Hepatocyte (in vitro differentiated cells): ENCODE measurements around the gene MNX1. TPM values are rescaled to one million over a fixed set of nuclear protein-coding genes. Genes with fewer than 3 reads are reported as not detected.

Experiments used
- DNase-seq: peaks from one replicate; pipeline ENCODE4 v3.0.0-alpha.2; 2016; ENCODE audit warnings: low spot score
- H2AFZ ChIP-seq: fragments of 200-600 bp; sonication (generic); 2 replicates; pipeline ENCODE4 v1.6.0; 2016; ENCODE audit warnings: antibody characterized with exemption, mild to moderate bottlenecking
- H3K27ac ChIP-seq: fragments of 200-600 bp; sonication (generic); 2 replicates; pipeline ENCODE4 v1.5.1; 2016; ENCODE audit warnings: mild to moderate bottlenecking
- H3K27me3 ChIP-seq: fragments of 200-600 bp; sonication (generic); 2 replicates; pipeline ENCODE4 v1.6.1; 2016
- H3K36me3 ChIP-seq: fragments of 200-600 bp; sonication (generic); replicated peaks from 2 replicates; pipeline ENCODE4 v1.5.1; 2016; ENCODE audit warnings: low read depth; ENCODE audit not compliant: insufficient read depth
- H3K4me1 ChIP-seq: fragments of 200-600 bp; sonication (generic); 2 replicates; pipeline ENCODE4 v1.5.1; 2016; ENCODE audit warnings: mild to moderate bottlenecking, moderate library complexity; ENCODE audit not compliant: insufficient read depth
- H3K4me2 ChIP-seq: fragments of 200-600 bp; sonication (generic); 2 replicates; pipeline ENCODE4 v1.6.0; 2016
- H3K4me3 ChIP-seq: fragments of 200-600 bp; sonication (generic); 2 replicates; pipeline ENCODE4 v1.5.1; 2016; ENCODE audit warnings: mild to moderate bottlenecking
- H3K79me2 ChIP-seq: fragments of 200-600 bp; sonication (generic); 2 replicates; pipeline ENCODE4 v1.6.0; 2017; ENCODE audit warnings: mild to moderate bottlenecking
- H3K9me2 ChIP-seq: fragments of 200-600 bp; sonication (generic); replicated peaks from 2 replicates; pipeline ENCODE4 v1.6.0; 2017; ENCODE audit warnings: mild to moderate bottlenecking; ENCODE audit not compliant: insufficient read depth
- H3K9me3 ChIP-seq: fragments of 200-600 bp; sonication (generic); 2 replicates; pipeline ENCODE4 v1.5.1; 2016; ENCODE audit warnings: low read depth, mild to moderate bottlenecking
- H4K20me1 ChIP-seq: fragments of 200-600 bp; sonication (generic); 2 replicates; pipeline ENCODE4 v1.6.0; 2016; ENCODE audit warnings: mild to moderate bottlenecking; ENCODE audit not compliant: insufficient read depth, poor library complexity, severe bottlenecking
- CTCF ChIP-seq: fragments of 200-600 bp; sonication (generic); IDR thresholded peaks from 2 replicates; pipeline ENCODE4 v1.5.1; 2016; ENCODE audit warnings: antibody characterized with exemption, mild to moderate bottlenecking; ENCODE audit not compliant: poor library complexity
- EZH2 ChIP-seq: fragments of 200-600 bp; sonication (generic); IDR thresholded peaks from 2 replicates; pipeline ENCODE4 v1.6.1; 2016; ENCODE audit warnings: antibody characterized with exemption, mild to moderate bottlenecking, borderline replicate concordance
- EZH2phosphoT487 ChIP-seq: fragments of 200-600 bp; sonication (generic); IDR thresholded peaks from one replicate; pipeline ENCODE4 v1.6.1; 2018; ENCODE audit warnings: antibody characterized with exemption, mild to moderate bottlenecking, low read depth, moderate library complexity; ENCODE audit not compliant: unreplicated experiment, severe bottlenecking
- whole genome bisulfite sequencing: methylation state at CpG from one replicate; pipeline ENCODE4 v1.1.6; 2016; ENCODE audit warnings: low lambda C conversion rate; ENCODE audit errors: missing lambda C conversion rate; 5-methylcytosine and 5-hydroxymethylcytosine counted together
- polyA plus RNA-seq: library from polyadenylated mRNA; unstranded; fragments of >200 nt; fragmentation: Nextera tagmentation; extraction: Ambion mirVana; gene quantifications from 2 replicates; pipeline ENCODE4 v1.2.1, GENCODE V29; 2016
- total RNA-seq: library from RNA; depleted of rRNA; stranded (reverse); fragments of >200 nt; gene quantifications from 2 replicates; pipeline ENCODE4 v1.2.3, GENCODE V29; 2014

The MNX1 gene
- total and polyA plus RNA-seq, 2 experiments from 2014 or later = 1.4 to 2.3 TPM

- Histone ChIP-seq H3K27ac (no peak overlapping the region), H3K4me2 (no peak overlapping the region), H3K79me2 (no peaks in the 10 kb centered on the region), H3K27me3 (peaks cover 74% of the 10 kb centered on the region), H3K9me3 (no peaks in the 10 kb centered on the region), H4K20me1 (no peaks in the 10 kb centered on the region), H3K4me3 (no peak overlapping the region), H2AFZ (no peak overlapping the region), H3K4me1 (no peaks in the 10 kb centered on the region), H3K36me3 (no peaks in the 10 kb centered on the region), H3K9me2 (no peaks in the 10 kb centered on the region)
- TF ChIP-seq EZH2phosphoT487 (no peak), CTCF (no peak), EZH2 (no peak)
- 62% methylated on average over 16 of the region's 16 CpGs for WGBS
- no peak for DNase-seq
These were observed 17.9 kb upstream of the MNX1 start for GRCh38 chr7:157028199-157028903.

- Histone ChIP-seq H2AFZ (no peak overlapping the region), H3K9me3 (no peaks in the 10 kb centered on the region), H3K36me3 (no peaks in the 10 kb centered on the region), H4K20me1 (no peaks in the 10 kb centered on the region), H3K4me2 (no peak overlapping the region), H3K27ac (no peak overlapping the region), H3K79me2 (no peaks in the 10 kb centered on the region), H3K4me3 (no peak overlapping the region), H3K27me3 (peaks cover 80% of the 10 kb centered on the region), H3K4me1 (no peaks in the 10 kb centered on the region), H3K9me2 (no peaks in the 10 kb centered on the region)
- no peak for DNase-seq
- no peak for TF ChIP-seq CTCF
- TF ChIP-seq EZH2 = no peak
- 64% methylated on average over 11 of the region's 11 CpGs for WGBS
These were observed 17.2 kb upstream of the MNX1 start for GRCh38 chr7:157027568-157028198.

- no peak overlapping the region for H3K4me3 ChIP-seq
- H4K20me1 ChIP-seq = no peaks in the 10 kb centered on the region
- no peak overlapping the region for H2AFZ ChIP-seq
- no peak for DNase-seq
- H3K27me3 ChIP-seq = peaks cover 98% of the 10 kb centered on the region
- TF ChIP-seq EZH2 (peak; percentile 42), EZH2phosphoT487 (no peak), CTCF (no peak)
- H3K9me3 ChIP-seq = no peaks in the 10 kb centered on the region
- H3K4me2 ChIP-seq = no peak overlapping the region
- H3K9me2 ChIP-seq = no peaks in the 10 kb centered on the region
- peaks cover 5% of the 10 kb centered on the region for H3K4me1 ChIP-seq
- H3K36me3 ChIP-seq = no peaks in the 10 kb centered on the region
- no peak overlapping the region for H3K27ac ChIP-seq
- 81% methylated on average over 3 of the region's 3 CpGs for whole genome bisulfite sequencing
- H3K79me2 ChIP-seq = no peaks in the 10 kb centered on the region
These were observed 14.3 kb upstream of the MNX1 start for GRCh38 chr7:157024716-157025115.
